Measurements from ENCODE around the gene ZNF184. TPM values are rescaled to one million over a fixed set of nuclear protein-coding genes. Genes with fewer than 3 reads are reported as not detected.
A peak's percentile ranks its signal among the peaks of the same experiment; 100 is the strongest.

The ZNF184 gene
- total and polyA plus RNA-seq, 9 of the 15 experiments (the other 6 are each of a cell fraction or from before 2014, with no cell fraction given), result 7.6 to 22.2 (median 12.8) TPM

- TF ChIP-seq MEIS2 (IDR thresholded peaks at IDR 0.05; ENCODE audit: partially characterized antibody) (no peak), NCOA2 (IDR thresholded peaks at IDR 0.05; ENCODE audit: partially characterized antibody in 2 of 2) (no peak), HDGF (IDR thresholded peaks at IDR 0.05) (no peak), ZNF311 (CRISPR knock-in tag; IDR thresholded peaks at IDR 0.05) (no peak), KLF10 (CRISPR knock-in tag; IDR thresholded peaks at IDR 0.05) (no peak), MTF1 (CRISPR knock-in tag; IDR thresholded peaks at IDR 0.05; ENCODE audit: borderline replicate concordance) (peak; percentile 27; the same call in 1 of the 2 replicates), ZNF133 (CRISPR knock-in tag; IDR thresholded peaks at IDR 0.05) (no peak), ZNF12 (CRISPR knock-in tag; IDR thresholded peaks at IDR 0.05) (no peak), GABPB1 (CRISPR knock-in tag; IDR thresholded peaks at IDR 0.05) (no peak), C11orf30 (IDR thresholded peaks at IDR 0.05; ENCODE audit: low read depth) (no peak), ZNF436 (CRISPR knock-in tag; IDR thresholded peaks at IDR 0.05) (no peak), MBD1 (CRISPR knock-in tag; IDR thresholded peaks at IDR 0.05) (no peak), FOXK1 (CRISPR knock-in tag; IDR thresholded peaks at IDR 0.05; ENCODE audit: borderline replicate concordance) (no peak), MCM3 (IDR thresholded peaks at IDR 0.05) (no peak), E2F4 (CRISPR knock-in tag; IDR thresholded peaks at IDR 0.05; ENCODE audit: low read depth) (no peak), E4F1 (CRISPR knock-in tag; IDR thresholded peaks at IDR 0.05; ENCODE audit: borderline replicate concordance) (no peak), SP2 (IDR thresholded peaks at IDR 0.05; ENCODE audit: extremely low read depth, low read depth, low read length, poor library complexity, severe bottlenecking) (no peak), TEAD4 (IDR thresholded peaks at IDR 0.05; ENCODE audit: low read length) (peak; percentile 12; the same call in 1 of the 2 replicates), TEAD4 (CRISPR knock-in tag; IDR thresholded peaks at IDR 0.05; ENCODE audit: borderline replicate concordance) (no peak; the same call in 1 of the 2 replicates), GTF2A2 (tag; IDR thresholded peaks at IDR 0.05) (no peak), LEF1 (IDR thresholded peaks at IDR 0.05) (no peak)
Observed at GRCh38 chr6:27517928-27518787, 45.3 kb upstream of the ZNF184 start (continued).

Measured in K562 (cell line).